ENCODE data around the gene CFAP107.

CFAP107 gene

GRCh38 chr1:12741946-12742345 is 4.1 kb upstream of the CFAP107 start:
- DNase-seq (ENCODE audit: low read depth in 2 of 2) = no peak

- DNase-seq (ENCODE audit: low read depth in 2 of 2) = no peak
Measured at GRCh38 chr1:12745126-12745991, 641 bp upstream of the CFAP107 start.

- DNase-seq (ENCODE audit: low read depth in 2 of 2) = no peak
Measured at GRCh38 chr1:12748778-12749355, 2.9 kb downstream of the CFAP107 start.

- DNase-seq (ENCODE audit: low read depth in 2 of 2) = no peak
Measured at GRCh38 chr1:12754738-12755137, 8.7 kb downstream of the CFAP107 start.

GRCh38 chr1:12756273-12756672 is 10.3 kb downstream of the CFAP107 start:
- DNase-seq (ENCODE audit: low read depth in 2 of 2) = no peak

- no peak for DNase-seq (ENCODE audit: low read depth in 2 of 2)
Measured at GRCh38 chr1:12756768-12757413, 10.9 kb downstream of the CFAP107 start.

- no peak for DNase-seq (ENCODE audit: low read depth in 2 of 2)
Measured at GRCh38 chr1:12757836-12758235, 11.8 kb downstream of the CFAP107 start.

- no peak for DNase-seq (ENCODE audit: low read depth in 2 of 2)
Measured at GRCh38 chr1:12760256-12760795, 14.3 kb downstream of the CFAP107 start.

- DNase-seq (ENCODE audit: low read depth in 2 of 2) = no peak
Measured at GRCh38 chr1:12761781-12762180, 15.8 kb downstream of the CFAP107 start.

- no peak for DNase-seq (ENCODE audit: low read depth in 2 of 2)
Measured at GRCh38 chr1:12762766-12763165, 16.8 kb downstream of the CFAP107 start.

- DNase-seq (ENCODE audit: low read depth in 2 of 2) = no peak
Measured at GRCh38 chr1:12763479-12763878, 17.5 kb downstream of the CFAP107 start.

GRCh38 chr1:12764016-12764415 is 18.0 kb downstream of the CFAP107 start:
- no peak for DNase-seq (ENCODE audit: low read depth in 2 of 2)

- no peak for DNase-seq (ENCODE audit: low read depth in 2 of 2)
Measured at GRCh38 chr1:12769031-12769430, 23.0 kb downstream of the CFAP107 start.

GRCh38 chr1:12769976-12770505 is 24.0 kb downstream of the CFAP107 start:
- DNase-seq (ENCODE audit: low read depth in 2 of 2) = no peak

GRCh38 chr1:12770620-12771019 is 24.6 kb downstream of the CFAP107 start:
- DNase-seq (ENCODE audit: low read depth in 2 of 2) = no peak

- DNase-seq (ENCODE audit: low read depth in 2 of 2) = no peak
Measured at GRCh38 chr1:12771186-12771585, 25.2 kb downstream of the CFAP107 start.

- DNase-seq (ENCODE audit: low read depth in 2 of 2) = no peak
Measured at GRCh38 chr1:12772520-12772919, 26.5 kb downstream of the CFAP107 start.

- DNase-seq (ENCODE audit: low read depth in 2 of 2) = no peak
Measured at GRCh38 chr1:12773438-12773837, 27.4 kb downstream of the CFAP107 start, which contains the start of gene PRAMEF12. Gene PRAMEF12, plus strand, starts transcription at chr1:12773738. Its CDS starts 1,130 bp downstream, at chr1:12774868.

- no peak for DNase-seq (ENCODE audit: low read depth in 2 of 2)
Measured at GRCh38 chr1:12774801-12775345, 28.9 kb downstream of the CFAP107 start.

GRCh38 chr1:12775443-12775842 is 29.4 kb downstream of the CFAP107 start:
- no peak for DNase-seq (ENCODE audit: low read depth in 2 of 2)

GRCh38 chr1:12776801-12777557 is 31.0 kb downstream of the CFAP107 start:
- no peak for DNase-seq (ENCODE audit: low read depth in 2 of 2)
